H1 (cell line): ENCODE data around the gene PPP2R2C. TPM values are rescaled to one million over a fixed set of nuclear protein-coding genes. Genes with fewer than 3 reads are reported as not detected.

ENCODE experiments used
- CTCF ChIA-PET: fragments of 300-600 bp; sonication (Branson Sonifier 250); formaldehyde crosslinking; loops from one replicate; lab custom pipeline; 2021; ENCODE audit not compliant: partially characterized antibody; lab: Charles Lee
- POLR2A ChIA-PET: fragments of 300-600 bp; sonication (Branson Sonifier 250); formaldehyde crosslinking; loops from one replicate; lab custom pipeline; 2021; ENCODE audit warnings: inconsistent platforms; ENCODE audit not compliant: partially characterized antibody; lab: Charles Lee
- DNase-seq, 2 experiments: peaks; one replicate each; pipeline versions ENCODE4 v3.0.0 to v3.0.0-alpha.2; 2010 to 2022; ENCODE audit warnings: low spot score in 2 of 2, low read depth in 1 of 2, mixed read lengths in 1 of 2
- FAIRE-seq: peaks from 2 replicates; lab custom pipeline; 2011; peaks lifted over from hg19 to GRCh38; lab: Jason Lieb, UNC
- H2AFZ ChIP-seq: 2 replicates; pipeline ENCODE4 v1.8.1; 2012; ENCODE audit warnings: low read length, inconsistent platforms
- H2AK5ac ChIP-seq: 2 replicates; pipeline ENCODE4 v1.6.1; 2013; ENCODE audit warnings: low read depth, low read length
- H2BK120ac ChIP-seq: replicated peaks from 2 replicates; pipeline ENCODE3; 2013; ENCODE audit warnings: low read depth, low read length, inconsistent platforms
- H2BK12ac ChIP-seq: 2 replicates; pipeline ENCODE4 v1.6.1; 2013; ENCODE audit warnings: low read depth, low read length
- H2BK15ac ChIP-seq: 2 replicates; pipeline ENCODE4 v1.6.1; 2013; ENCODE audit warnings: low read length
- H2BK20ac ChIP-seq: 2 replicates; pipeline ENCODE4 v1.6.1; 2013; ENCODE audit warnings: low read length
- H2BK5ac ChIP-seq: 2 replicates; pipeline ENCODE4 v1.6.1; 2013; ENCODE audit warnings: low read depth, low read length
- H3K14ac ChIP-seq: 2 replicates; pipeline ENCODE4 v1.6.1; 2013; ENCODE audit warnings: inconsistent platforms; ENCODE audit not compliant: insufficient read length
- H3K18ac ChIP-seq: 2 replicates; pipeline ENCODE4 v1.6.1; 2013; ENCODE audit warnings: low read length; ENCODE audit errors: extremely low read depth
- H3K23ac ChIP-seq: 2 replicates; pipeline ENCODE4 v1.6.1; 2013; ENCODE audit warnings: inconsistent platforms; ENCODE audit not compliant: insufficient read length
- H3K23me2 ChIP-seq: 2 replicates; pipeline ENCODE4 v1.6.1; 2013; ENCODE audit warnings: low read depth, low read length
- H3K27ac ChIP-seq: 2 replicates; pipeline ENCODE4 v1.6.1; 2011; ENCODE audit warnings: low read depth, low read length, inconsistent platforms
- H3K27me3 ChIP-seq, 4 experiments: replicated peaks in 1 of 4; 1 replicate in 1 of 4; 2 replicates in 3 of 4; pipeline versions ENCODE4 v1.6.1 to v1.8.1; 2011 to 2013; ENCODE audit warnings: low read length in 3 of 4, mild to moderate bottlenecking in 3 of 4, inconsistent platforms in 2 of 4, mixed read lengths in 2 of 4, moderate library complexity in 1 of 4; ENCODE audit not compliant: control insufficient read depth in 3 of 4, insufficient read depth in 3 of 4; ENCODE audit errors: extremely low read depth in 1 of 4
- H3K36me3 ChIP-seq, 4 experiments: 2 replicates each; pipeline versions ENCODE4 v1.6.1 to v1.8.1; 2011 to 2013; ENCODE audit warnings: mild to moderate bottlenecking in 4 of 4, low read length in 3 of 4, moderate library complexity in 2 of 4, control low read depth in 1 of 4, inconsistent platforms in 1 of 4; ENCODE audit not compliant: insufficient read depth in 4 of 4, control insufficient read depth in 2 of 4
- H3K4ac ChIP-seq: replicated peaks from 2 replicates; pipeline ENCODE3; 2013; ENCODE audit warnings: low read length, low read depth, mixed read lengths, inconsistent platforms; ENCODE audit not compliant: insufficient read length
- H3K4me1 ChIP-seq, 4 experiments: replicated peaks in 1 of 4; 1 replicate in 1 of 4; 2 replicates in 3 of 4; pipeline versions ENCODE4 v1.6.1 to v1.8.1; 2011 to 2013; ENCODE audit warnings: low read length in 3 of 4, inconsistent platforms in 2 of 4, mixed read lengths in 1 of 4; ENCODE audit not compliant: insufficient read depth in 4 of 4, control insufficient read depth in 3 of 4
- H3K4me2 ChIP-seq, 2 experiments: 2 replicates each; pipeline versions ENCODE4 v1.6.1 to v1.8.1; 2011 to 2013; ENCODE audit warnings: low read depth in 2 of 2, low read length in 2 of 2, control low read depth in 1 of 2, inconsistent platforms in 1 of 2, mild to moderate bottlenecking in 1 of 2; ENCODE audit not compliant: insufficient read depth in 1 of 2
- H3K4me3 ChIP-seq, 4 experiments: fragments of 200-600, 300-600 bp in 1 of 4; sonication (generic), shearing (Covaris generic), sonication (Bioruptor Twin) in 1 of 4; 2 replicates each; pipeline versions ENCODE4 v1.5.1 to v1.8.1; 2011 to 2016; ENCODE audit warnings: low read length in 4 of 4, low read depth in 3 of 4, control low read depth in 2 of 4, inconsistent platforms in 2 of 4, mild to moderate bottlenecking in 2 of 4, mixed read lengths in 1 of 4, moderate library complexity in 1 of 4; ENCODE audit not compliant: insufficient read depth in 2 of 4; ENCODE audit errors: extremely low read depth in 1 of 4
- H3K56ac ChIP-seq: replicated peaks from 2 replicates; pipeline ENCODE3; 2013; ENCODE audit warnings: low read depth, mild to moderate bottlenecking, mixed read lengths, low read length, inconsistent platforms; ENCODE audit not compliant: insufficient read length
- H3K79me1 ChIP-seq: 2 replicates; pipeline ENCODE4 v1.6.1; 2013; ENCODE audit warnings: low read depth, low read length, control low read depth
- H3K79me2 ChIP-seq, 2 experiments: 2 replicates each; pipeline versions ENCODE4 v1.6.1 to v1.8.1; 2012 to 2013; ENCODE audit warnings: low read length in 2 of 2, mild to moderate bottlenecking in 2 of 2, inconsistent platforms in 1 of 2; ENCODE audit not compliant: insufficient read depth in 2 of 2, control insufficient read depth in 1 of 2
- H3K9ac ChIP-seq, 4 experiments: replicated peaks in 1 of 4; 1 replicate in 1 of 4; 2 replicates in 3 of 4; pipeline versions ENCODE4 v1.6.1 to v1.8.1; 2011 to 2013; ENCODE audit warnings: low read depth in 3 of 4, low read length in 3 of 4, control low read depth in 2 of 4, mild to moderate bottlenecking in 2 of 4, moderate library complexity in 2 of 4, inconsistent platforms in 1 of 4; ENCODE audit errors: extremely low read depth in 1 of 4
- H3K9me3 ChIP-seq, 2 experiments: 2 replicates each; pipeline versions ENCODE4 v1.6.1 to v1.8.1; 2012 to 2013; ENCODE audit warnings: mild to moderate bottlenecking in 2 of 2, moderate library complexity in 2 of 2, control low read depth in 1 of 2, inconsistent platforms in 1 of 2, low read depth in 1 of 2, low read length in 1 of 2, mixed read lengths in 1 of 2; ENCODE audit not compliant: insufficient read depth in 2 of 2
- H4K20me1 ChIP-seq, 2 experiments: replicated peaks in 1 of 2; 2 replicates each; pipeline versions ENCODE3 to v1.8.1; 2011 to 2013; ENCODE audit warnings: inconsistent platforms in 2 of 2, low read length in 2 of 2, mild to moderate bottlenecking in 1 of 2; ENCODE audit not compliant: insufficient read depth in 2 of 2, control insufficient read depth in 1 of 2
- H4K5ac ChIP-seq: 2 replicates; pipeline ENCODE4 v1.6.1; 2013; ENCODE audit warnings: low read length, low read depth, mixed read lengths, inconsistent platforms; ENCODE audit not compliant: insufficient read length
- H4K8ac ChIP-seq: 2 replicates; pipeline ENCODE4 v1.8.0; 2013; ENCODE audit warnings: mild to moderate bottlenecking, moderate library complexity, low read length, inconsistent platforms; ENCODE audit not compliant: insufficient read depth; ENCODE audit errors: extremely low read depth
- H4K91ac ChIP-seq: replicated peaks from 2 replicates; pipeline ENCODE3; 2013; ENCODE audit warnings: low read length, mixed read lengths, inconsistent platforms; ENCODE audit not compliant: insufficient read length
- E2F6 ChIP-seq: IDR thresholded peaks from 2 replicates; pipeline ENCODE4 v1.6.1; 2012; ENCODE audit warnings: inconsistent platforms
- NANOG ChIP-seq: IDR thresholded peaks from 2 replicates; pipeline ENCODE4 v1.6.1; 2011; ENCODE audit warnings: low read length, low read depth, mild to moderate bottlenecking, inconsistent platforms; ENCODE audit not compliant: insufficient read depth, poor library complexity, severe bottlenecking
- POLR2AphosphoS5 ChIP-seq: IDR thresholded peaks from 2 replicates; pipeline ENCODE4 v1.6.1; 2011; ENCODE audit warnings: low read depth, low read length
- SAP30 ChIP-seq: fragments of 300-600 bp; sonication (generic); IDR thresholded peaks from 2 replicates; pipeline ENCODE4 v1.7.1; 2012; ENCODE audit warnings: low read length, moderate library complexity, mild to moderate bottlenecking, inconsistent platforms; ENCODE audit not compliant: insufficient read depth, insufficient replicate concordance
- SIN3A ChIP-seq, 2 experiments: IDR thresholded peaks in 1 of 2; conservative IDR thresholded peaks in 1 of 2; 2 replicates each; pipeline ENCODE4 v1.6.1; 2011 to 2012; ENCODE audit warnings: low read length in 2 of 2, improper control_type of control experiment in 1 of 2, low read depth in 1 of 2, mild to moderate bottlenecking in 1 of 2
- TEAD4 ChIP-seq: IDR thresholded peaks from 2 replicates; pipeline ENCODE4 v1.6.1; 2012; ENCODE audit warnings: low read depth, low read length, inconsistent platforms, mixed read lengths
- USF2 ChIP-seq: IDR thresholded peaks from 2 replicates; pipeline ENCODE4 v1.6.1; 2011; ENCODE audit warnings: low read length, improper control_type of control experiment
- WGBS, 2 experiments: shearing (Covaris generic) in 1 of 2; methylation state at CpG; one replicate each; pipeline versions ENCODE4 v1.1.6 to v1.1.7; 2013 to 2015; ENCODE audit warnings: low lambda C conversion rate in 2 of 2, mixed read lengths in 2 of 2, inconsistent platforms in 1 of 2, low coverage in 1 of 2, missing lambda C conversion rate in 1 of 2; ENCODE audit not compliant: insufficient replicate concordance in 2 of 2, insufficient coverage in 1 of 2, insufficient read length in 1 of 2; ENCODE audit errors: extremely low coverage in 1 of 2, missing lambda C conversion rate in 1 of 2; 5-methylcytosine and 5-hydroxymethylcytosine counted together
- polyA plus RNA-seq, 7 experiments: library from polyadenylated mRNA; depleted of rRNA in 3 of 7; stranded (reverse) in 5 of 7; unstranded in 2 of 7; fragments of >200 nt in 5 of 7; fragments of 200-250 nt in 2 of 7; gene quantifications; 1 replicate in 5 of 7; 2 replicates in 1 of 7; 4 replicates in 1 of 7; pipeline versions ENCODE4 v1.2.1 to v1.2.3, GENCODE V29; 2011 to 2013; ENCODE audit warnings: missing spikeins in 2 of 7, mixed read lengths in 2 of 7
- total RNA-seq: library from RNA; stranded (reverse); fragmentation: NEBNext Ultra II Directional; extraction: Animal tissue kit (Norgen Biotek cat#: 25700); gene quantifications from 2 replicates; pipeline ENCODE4 v1.2.1, GENCODE V29; 2021

The PPP2R2C gene
- total and polyA plus RNA-seq, 2 of the 8 experiments (the other 6 are each of a cell fraction or from before 2014, with no cell fraction given), result 6.4 TPM

- H3K4me2 ChIP-seq, result no peak overlapping the region
- no peak overlapping the region for H3K27ac ChIP-seq
- DNase-seq, result no peak
- H3K4me1 ChIP-seq, result peaks cover 2 to 14% (median 7%) of the 10 kb centered on the region in 4 experiments; a peak in 5 of 7 replicates
- no peak overlapping the region for H3K18ac ChIP-seq
- no peak overlapping the region for H2BK20ac ChIP-seq
- H3K9me3 ChIP-seq, result no peaks in the 10 kb centered on the region
- no peaks in the 10 kb centered on the region for H3K23me2 ChIP-seq
- H3K14ac ChIP-seq, result no peak overlapping the region
- H4K91ac ChIP-seq, result no peak overlapping the region
- no peak overlapping the region for H2BK12ac ChIP-seq
- H3K27me3 ChIP-seq, result no peaks in the 10 kb centered on the region
- H3K36me3 ChIP-seq, result no peaks in the 10 kb centered on the region
- WGBS, 2 experiments, result 50% methylated on average over 8 of the region's 8 CpGs; no CpG with 5 or more reads in 1 of the 2 experiments
- H2AK5ac ChIP-seq, result no peak overlapping the region
- H2BK15ac ChIP-seq, result no peak overlapping the region
- H3K4me3 ChIP-seq, result no peak overlapping the region
- H4K5ac ChIP-seq, result no peak overlapping the region
- H4K8ac ChIP-seq, result no peak overlapping the region
- no peak overlapping the region for H3K23ac ChIP-seq
- no peak overlapping the region for H2BK5ac ChIP-seq
- H4K20me1 ChIP-seq, result peaks cover 2 to 7% of the 10 kb centered on the region in 2 experiments
- H2AFZ ChIP-seq, result no peak overlapping the region
- no peaks in the 10 kb centered on the region for H3K79me1 ChIP-seq
- H3K79me2 ChIP-seq, result no peaks in the 10 kb centered on the region
- H3K9ac ChIP-seq, result no peak overlapping the region
- no peak for FAIRE-seq
- H3K4ac ChIP-seq, result no peak overlapping the region
- H3K56ac ChIP-seq, result no peak overlapping the region
- TF ChIP-seq TEAD4 (peak; percentile 75), E2F6 (no peak), POLR2AphosphoS5 (no peak), USF2 (no peak), SAP30 (peak; percentile 60), SIN3A (conservative IDR thresholded peaks at IDR 0.05 in 1 of 2, IDR thresholded peaks at IDR 0.05 in 1 of 2; ENCODE audit: low read depth in 1 of 2, low read length in 2 of 2) (peak; percentile 83 to 94; a peak in 3 of 4 replicates), NANOG (peak; percentile 62)
- ChIA-PET POLR2A (interaction anchor here (1.2 kb wide), 1 partner anchor 13 kb away, joined by 3 read pairs; no protein-coding TSS in a partner anchor), CTCF (interaction anchor here (1.4 kb wide), 1 partner anchor 107 kb away, joined by 3 read pairs; no protein-coding TSS in a partner anchor)
- H2BK120ac ChIP-seq, result no peak overlapping the region
These were observed 105.0 kb downstream of the PPP2R2C start for GRCh38 chr4:6367371-6367851.
